HepG2 (cell line): ENCODE results near the gene SRSF1. TPM values are rescaled to one million over a fixed set of nuclear protein-coding genes. Genes with fewer than 3 reads are reported as not detected.

ENCODE experiments used
- CTCF ChIP-seq: sonication (generic); formaldehyde crosslinking; IDR thresholded peaks from 2 replicates; pipeline ENCODE4 v1.5.0; 2020; ENCODE audit warnings: mild to moderate bottlenecking, missing genetic modification reagents, moderate library complexity
- DDIT3 ChIP-seq: sonication (generic); formaldehyde crosslinking; IDR thresholded peaks from 2 replicates; pipeline ENCODE4 v1.4.0; 2020; ENCODE audit warnings: mild to moderate bottlenecking, missing genetic modification reagents
- DMTF1 ChIP-seq: sonication (generic); formaldehyde crosslinking; IDR thresholded peaks from 2 replicates; pipeline ENCODE4 v1.4.0; 2020; ENCODE audit warnings: mild to moderate bottlenecking, missing genetic modification reagents
- KDM1A ChIP-seq: IDR thresholded peaks from 2 replicates; pipeline ENCODE4 v1.6.1; 2016; ENCODE audit warnings: missing compliant biosample characterization
- NR2F2 ChIP-seq: IDR thresholded peaks from 2 replicates; pipeline ENCODE4 v1.6.1; 2012; ENCODE audit warnings: low read depth, inconsistent platforms, borderline replicate concordance
- SOX6 ChIP-seq, 2 experiments: fragments of 450-650 bp in 1 of 2; sonication (generic) in 1 of 2; formaldehyde crosslinking in 1 of 2; IDR thresholded peaks; 2 replicates each; pipeline versions ENCODE4 v1.4.0 to v1.6.1; 2017 to 2020; ENCODE audit warnings: antibody characterized with exemption in 1 of 2, mild to moderate bottlenecking in 1 of 2, missing genetic modification reagents in 1 of 2
- ZNF44 ChIP-seq: sonication (generic); formaldehyde crosslinking; IDR thresholded peaks from 2 replicates; pipeline ENCODE4 v1.5.1; 2020; ENCODE audit warnings: mild to moderate bottlenecking, missing genetic modification reagents
- ZNF567 ChIP-seq: sonication (generic); formaldehyde crosslinking; IDR thresholded peaks from 2 replicates; pipeline ENCODE4 v1.8.1; 2023; ENCODE audit warnings: mild to moderate bottlenecking, missing genetic modification reagents, borderline replicate concordance
- ZSCAN5A ChIP-seq: sonication (generic); formaldehyde crosslinking; IDR thresholded peaks from 2 replicates; pipeline ENCODE4 v1.8.0; 2022; ENCODE audit warnings: mild to moderate bottlenecking, missing genetic modification reagents, borderline replicate concordance
- polyA plus RNA-seq, 8 experiments: library from polyadenylated mRNA; depleted of rRNA in 3 of 8; stranded (reverse) in 7 of 8; unstranded in 1 of 8; fragments of >200 nt; fragmentation: Illumina TruSeq in 4 of 8; extraction: Trizol in 4 of 8; gene quantifications; 2 replicates each; pipeline versions ENCODE4 v1.2.1 to v1.2.3, GENCODE V29; 2011 to 2016; ENCODE audit warnings: low read depth in 4 of 8, missing spikeins in 1 of 8, mixed read lengths in 1 of 8; ENCODE audit not compliant: insufficient read depth in 1 of 8
- total RNA-seq, 5 experiments: library from RNA; depleted of rRNA; stranded (reverse); fragments of >200 nt; fragmentation: Illumina TruSeq; extraction: Trizol; gene quantifications; 2 replicates each; pipeline ENCODE4 v1.2.3, GENCODE V29; 2016; ENCODE audit warnings: low read depth in 1 of 5

Gene SRSF1
- total and polyA plus RNA-seq, 2 of the 13 experiments (the other 11 are each of a cell fraction or from before 2014, with no cell fraction given) = 142 to 445 TPM

GRCh38 chr17:57968456-57968855, 38.6 kb downstream of the SRSF1 start (continued):
- TF ChIP-seq DMTF1 (CRISPR knock-in tag) (no peak), CTCF (CRISPR knock-in tag) (no peak), DDIT3 (CRISPR knock-in tag) (no peak), ZNF44 (CRISPR knock-in tag) (no peak), NR2F2 (no peak), KDM1A (no peak), ZNF567 (CRISPR knock-in tag) (no peak), SOX6 (IDR thresholded peaks at IDR 0.05) (no peak), SOX6 (CRISPR knock-in tag; IDR thresholded peaks at IDR 0.05) (no peak), ZSCAN5A (no peak)
